Breast epithelium (tissue), 4 donors: Measurements from ENCODE around the gene POLR3K. TPM values are rescaled to one million over a fixed set of nuclear protein-coding genes. Genes with fewer than 3 reads are reported as not detected.
A peak's percentile ranks its signal among the peaks of the same experiment; 100 is the strongest.

Experiments used
- DNase-seq, 2 donors: peaks; one replicate each; pipeline ENCODE4 v3.0.0-alpha.2; 2019; ENCODE audit warnings: low spot score in 2 of 2
- H3K27ac ChIP-seq, 2 donors: fragments of 200-600 bp; sonication (generic) in 1 of 2; one replicate each; pipeline ENCODE4 v1.5.1; 2016 to 2019; ENCODE audit warnings: mild to moderate bottlenecking in 1 of 2
- H3K27me3 ChIP-seq, 2 donors: fragments of 200-600 bp; sonication (generic) in 1 of 2; one replicate each; pipeline versions ENCODE4 v1.5.1 to v1.6.0; 2017 to 2019; ENCODE audit warnings: control low read depth in 1 of 2, mild to moderate bottlenecking in 1 of 2
- H3K36me3 ChIP-seq: fragments of 200-600 bp; one replicate; pipeline ENCODE4 v1.5.1; 2019
- H3K4me1 ChIP-seq, 2 donors: fragments of 200-600 bp; sonication (generic); one replicate each; pipeline ENCODE4 v1.5.1; 2016 to 2019; ENCODE audit warnings: control low read depth in 1 of 2
- H3K4me3 ChIP-seq, 3 donors: fragments of 200-600 bp; sonication (generic); 1 replicate in 2 of 3; 2 replicates in 1 of 3; pipeline ENCODE4 v1.5.1; 2016 to 2019; ENCODE audit warnings: mild to moderate bottlenecking in 3 of 3, moderate library complexity in 2 of 3
- H3K9me3 ChIP-seq, 2 donors: fragments of 200-600 bp; sonication (generic) in 1 of 2; one replicate each; pipeline ENCODE4 v1.5.1; 2016 to 2019; ENCODE audit warnings: control low read depth in 1 of 2
- CTCF ChIP-seq, 3 donors: fragments of 450-650 bp; IDR thresholded peaks; one replicate each; pipeline ENCODE4 v1.5.1; 2016 to 2017; ENCODE audit warnings: antibody characterized with exemption in 3 of 3, mild to moderate bottlenecking in 3 of 3, moderate library complexity in 3 of 3
- POLR2A ChIP-seq: fragments of 450-650 bp; IDR thresholded peaks from one replicate; pipeline ENCODE4 v1.6.1; 2016; ENCODE audit warnings: antibody characterized with exemption, mild to moderate bottlenecking, moderate library complexity
- POLR2AphosphoS5 ChIP-seq, 3 donors: sonication (generic); formaldehyde crosslinking; IDR thresholded peaks; one replicate each; pipeline ENCODE4 v1.6.1; 2017; ENCODE audit warnings: antibody characterized with exemption in 3 of 3
- intact Hi-C: fragments of 100-400 bp; cut with DNase I; formaldehyde crosslinking; loops from one replicate; pipeline ENCODE4 v1.15.1; 2023; ENCODE audit warnings: low total_unique reads
- total RNA-seq, 3 donors: library from RNA; depleted of rRNA; stranded (reverse); fragments of >200 nt; gene quantifications; one replicate each; pipeline ENCODE4 v1.1.0, GENCODE V29; 2016

Gene POLR3K
- total RNA-seq, 3 donors from 2014 or later = 3.8 to 6.9 (median 6.6) TPM

- H3K9me3 ChIP-seq = no peaks in the 10 kb centered on the region
- intact Hi-C loops = no loop called here
- H3K4me1 ChIP-seq = peaks cover 12 to 26% of the 10 kb centered on the region in 2 donors
These were observed 24.5 kb upstream of the POLR3K start, which contains the start of gene MPG for GRCh38 chr16:77807-78443. TSS of gene MPG (plus strand) at chr16:78225. CDS start at chr16:78310, 85 bp downstream.

GRCh38 chr16:77273-77806 is 23.9 kb upstream of the POLR3K start:
- H3K36me3 ChIP-seq = no peaks in the 10 kb centered on the region
- H3K9me3 ChIP-seq = no peaks in the 10 kb centered on the region
- intact Hi-C loops = no loop called here
- TF ChIP-seq POLR2AphosphoS5 (IDR thresholded peaks at IDR 0.05) (no peak), CTCF (IDR thresholded peaks at IDR 0.05) (no peak), POLR2A (no peak)
- peak overlapping the region; percentile 91 to 98 for H3K27ac ChIP-seq
- H3K27me3 ChIP-seq = no peaks in the 10 kb centered on the region
- DNase-seq = no peak
- H3K4me1 ChIP-seq = peaks cover 12 to 29% of the 10 kb centered on the region in 2 donors
- H3K4me3 ChIP-seq = peak overlapping the region; percentile 71 to 99 (median 83)

More at GRCh38 chr16:77807-78443, 24.5 kb upstream of the POLR3K start, which contains the start of gene MPG:
- H3K36me3 ChIP-seq = no peaks in the 10 kb centered on the region
- H3K27ac ChIP-seq = peak within 1 kb of the TSS; percentile 91 to 98
- TF ChIP-seq CTCF (IDR thresholded peaks at IDR 0.05) (peak in 1 of 3 donors; percentile 17), POLR2A (peak; percentile 69), POLR2AphosphoS5 (IDR thresholded peaks at IDR 0.05) (peak; percentile 30 to 55 (median 38))
- no peaks in the 10 kb centered on the region for H3K27me3 ChIP-seq
- peak within 1 kb of the TSS; percentile 71 to 99 (median 83) for H3K4me3 ChIP-seq
- DNase-seq = peak; percentile 77 to 83

- Histone ChIP-seq H3K36me3 (no peaks in the 10 kb centered on the region), H3K4me1 (peaks cover 12 to 29% of the 10 kb centered on the region in 2 donors), H3K4me3 (peak overlapping the region; percentile 71 to 99 (median 83)), H3K27me3 (no peaks in the 10 kb centered on the region), H3K27ac (peak overlapping the region; percentile 91 to 98), H3K9me3 (no peaks in the 10 kb centered on the region)
- TF ChIP-seq POLR2A (no peak), CTCF (IDR thresholded peaks at IDR 0.05) (no peak), POLR2AphosphoS5 (IDR thresholded peaks at IDR 0.05) (peak in 1 of 3 donors; percentile 50)
- intact Hi-C loops = no loop called here
- DNase-seq = no peak
These were observed 23.3 kb upstream of the POLR3K start for GRCh38 chr16:76535-77272.

- Histone ChIP-seq H3K27ac (peak overlapping the region; percentile 91 to 98), H3K9me3 (no peaks in the 10 kb centered on the region), H3K4me3 (peak overlapping the region in 1 of 3 donors; percentile 99), H3K4me1 (peaks cover 16 to 34% of the 10 kb centered on the region in 2 donors), H3K27me3 (no peaks in the 10 kb centered on the region), H3K36me3 (no peaks in the 10 kb centered on the region)
- intact Hi-C loops = no loop called here
- peak; percentile 75 to 76 for DNase-seq
- TF ChIP-seq POLR2AphosphoS5 (IDR thresholded peaks at IDR 0.05) = peak in 2 of 3 donors; percentile 46 to 63
- no peak for TF ChIP-seq POLR2A
- peak; percentile 13 to 31 (median 17) for TF ChIP-seq CTCF (IDR thresholded peaks at IDR 0.05)
These were observed 22.4 kb upstream of the POLR3K start for GRCh38 chr16:75580-76501.
